NCI-H2171 treated with DMSO at 0.1 percent for 48 hours (cell line): ENCODE data around the gene BTNL9.
A peak's percentile ranks its signal among the peaks of the same experiment; 100 is the strongest.
"Not testable (repeated sequence)": the region's sequence is repeated elsewhere in the genome, so short reads cannot be mapped to it uniquely, and the experiment has no call there.

Experiments used
- DNase-seq: peaks from one replicate; lab custom pipeline; 2025; lab: John Stamatoyannopoulos, UW

The BTNL9 gene

DNA sequence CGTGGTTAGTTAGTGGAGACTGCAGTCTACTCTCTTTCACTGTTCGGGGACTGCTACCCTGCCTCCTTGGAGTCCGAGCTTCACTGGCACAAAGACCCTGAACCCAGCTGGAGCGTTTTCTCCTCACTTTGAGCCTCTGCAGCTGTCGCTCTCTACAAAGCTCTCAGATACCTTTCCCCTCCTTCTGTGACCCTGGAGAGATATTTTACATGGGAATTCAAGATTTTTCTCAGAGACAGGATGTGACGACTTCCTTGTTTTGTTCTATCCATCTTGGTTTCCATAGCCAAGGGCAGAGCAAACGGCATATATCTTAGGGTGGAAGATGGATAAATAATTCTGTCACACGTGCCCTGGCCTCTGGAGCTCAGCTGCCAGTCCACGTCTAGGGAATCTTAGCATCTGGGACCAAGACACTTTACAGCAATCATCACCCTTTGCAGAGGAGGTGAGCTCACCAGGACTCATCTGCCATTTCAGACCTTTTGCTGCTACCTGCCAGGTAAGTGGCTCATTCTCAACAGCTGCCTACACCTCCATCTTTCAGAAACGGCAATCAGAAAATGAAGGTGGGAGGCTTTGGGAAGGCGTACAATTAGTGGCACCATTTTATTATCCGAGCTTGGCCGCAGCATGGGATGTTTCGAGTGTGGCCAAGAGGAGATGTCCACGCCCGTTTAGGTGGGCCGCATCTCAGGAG is at the start of gene BTNL9:
Gene BTNL9, plus strand, starts transcription at position 336 of the 700 bp plus-strand sequence. CDS start 5,224 bp downstream, outside the sequence.
- no peak for DNase-seq

DNA sequence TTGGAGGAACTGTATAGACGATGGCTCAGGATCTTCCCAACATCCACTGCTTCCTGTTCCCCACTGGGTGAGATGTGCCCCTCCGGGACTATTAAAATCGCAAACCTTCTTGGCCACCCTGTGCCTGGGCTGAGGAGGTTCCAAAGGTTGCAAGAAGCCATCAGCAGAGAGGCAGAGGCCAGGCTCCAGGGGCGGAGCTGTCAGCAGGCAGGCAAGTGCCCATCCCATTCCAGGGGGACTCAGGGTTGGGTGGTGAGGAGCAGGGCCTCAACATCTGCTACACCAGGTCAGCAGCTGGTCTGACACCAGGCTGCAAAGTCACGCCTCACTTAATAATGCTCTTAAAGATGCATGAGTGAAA is 49.2 kb upstream of the BTNL9 start:
- peak; percentile 4 for DNase-seq

- no peak for DNase-seq
Measured at GRCh38 chr5:181001947-181002346, 38.1 kb upstream of the BTNL9 start.

DNA sequence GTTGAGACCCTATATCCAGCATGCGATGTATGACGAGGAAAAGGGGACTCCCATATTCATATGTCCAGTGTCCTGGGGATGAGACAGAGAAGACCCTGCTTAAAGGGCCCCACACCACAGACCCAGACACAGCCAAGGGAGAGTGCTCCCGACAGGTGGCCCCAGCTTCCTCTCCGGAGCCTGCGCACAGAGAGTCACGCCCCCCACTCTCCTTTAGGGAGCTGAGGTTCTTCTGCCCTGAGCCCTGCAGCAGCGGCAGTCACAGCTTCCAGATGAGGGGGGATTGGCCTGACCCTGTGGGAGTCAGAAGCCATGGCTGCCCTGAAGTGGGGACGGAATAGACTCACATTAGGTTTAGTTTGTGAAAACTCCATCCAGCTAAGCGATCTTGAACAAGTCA is 34.3 kb upstream of the BTNL9 start:
- DNase-seq = no peak

GRCh38 chr5:181008136-181008535 is 31.9 kb upstream of the BTNL9 start:
- DNase-seq = no peak

GRCh38 chr5:181010018-181010417 is 30.0 kb upstream of the BTNL9 start:
- not testable (repeated sequence) for DNase-seq

- DNase-seq = not testable (repeated sequence)
Measured at GRCh38 chr5:181014654-181015053, 25.4 kb upstream of the BTNL9 start.

GRCh38 chr5:181017448-181017847 is 22.6 kb upstream of the BTNL9 start:
- DNase-seq = not testable (repeated sequence)

- DNase-seq = no peak
Measured at GRCh38 chr5:181020688-181021087, 19.4 kb upstream of the BTNL9 start.

GRCh38 chr5:181024245-181025064 is 15.6 kb upstream of the BTNL9 start:
- DNase-seq = peak; percentile 0

GRCh38 chr5:181027452-181028031 is 12.5 kb upstream of the BTNL9 start:
- no peak for DNase-seq

DNA sequence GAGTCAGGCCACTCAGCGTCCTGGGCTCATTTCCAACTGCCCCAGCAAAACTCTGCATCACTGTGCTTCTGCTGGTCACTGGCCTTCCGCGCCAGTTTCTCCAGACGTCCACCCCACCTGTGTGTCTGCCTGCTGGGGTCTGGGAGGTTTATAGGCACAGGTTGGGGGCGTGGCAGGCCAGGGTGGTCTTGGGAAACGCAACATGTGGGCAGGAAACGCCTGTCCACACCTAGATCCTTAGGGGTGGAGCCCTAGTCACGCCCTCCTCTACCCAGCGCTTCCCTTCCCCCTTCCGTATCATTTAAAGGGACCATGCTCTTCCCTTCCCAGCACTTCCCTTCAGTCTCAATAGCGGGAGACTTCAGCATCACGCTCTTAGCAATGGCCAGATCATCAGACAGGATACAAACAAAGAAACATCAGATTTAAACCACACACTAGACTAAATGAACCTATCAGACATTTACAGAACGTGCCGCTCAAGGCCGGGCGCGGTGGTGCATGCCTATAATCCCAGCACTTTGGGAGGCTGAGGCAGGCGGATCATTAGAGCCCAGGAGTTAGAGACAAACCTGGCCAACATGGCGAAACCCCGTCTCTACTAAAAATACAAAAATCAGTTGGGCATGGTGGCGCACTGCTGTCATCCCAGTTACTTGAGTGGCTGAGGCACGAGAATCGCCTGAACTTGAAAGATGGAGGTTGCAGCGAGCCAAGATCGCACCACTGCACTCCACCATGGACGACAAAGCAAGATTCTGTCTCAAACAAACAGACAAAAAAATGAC is 11.8 kb upstream of the BTNL9 start:
- no peak for DNase-seq

DNA sequence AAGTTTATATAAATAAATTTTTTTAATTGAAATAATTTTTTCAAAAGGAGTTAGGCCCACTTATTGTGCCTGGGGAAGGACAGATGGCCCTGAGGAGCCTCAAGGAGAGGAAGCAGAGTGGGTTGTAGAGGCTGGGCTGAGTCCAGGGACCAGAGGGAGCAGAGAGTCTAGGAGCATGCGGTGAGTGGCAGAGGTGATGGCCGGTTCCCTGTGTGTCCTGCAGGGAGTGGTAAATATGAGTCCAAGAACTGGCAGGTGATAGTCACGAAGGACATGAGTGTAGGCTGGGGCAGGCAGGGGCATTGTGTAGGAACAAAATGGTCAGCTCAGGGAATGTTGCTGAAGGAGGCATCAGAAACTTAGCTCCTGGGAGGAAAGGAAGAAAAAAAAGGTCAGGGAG is 8.3 kb upstream of the BTNL9 start:
- DNase-seq = no peak

DNA sequence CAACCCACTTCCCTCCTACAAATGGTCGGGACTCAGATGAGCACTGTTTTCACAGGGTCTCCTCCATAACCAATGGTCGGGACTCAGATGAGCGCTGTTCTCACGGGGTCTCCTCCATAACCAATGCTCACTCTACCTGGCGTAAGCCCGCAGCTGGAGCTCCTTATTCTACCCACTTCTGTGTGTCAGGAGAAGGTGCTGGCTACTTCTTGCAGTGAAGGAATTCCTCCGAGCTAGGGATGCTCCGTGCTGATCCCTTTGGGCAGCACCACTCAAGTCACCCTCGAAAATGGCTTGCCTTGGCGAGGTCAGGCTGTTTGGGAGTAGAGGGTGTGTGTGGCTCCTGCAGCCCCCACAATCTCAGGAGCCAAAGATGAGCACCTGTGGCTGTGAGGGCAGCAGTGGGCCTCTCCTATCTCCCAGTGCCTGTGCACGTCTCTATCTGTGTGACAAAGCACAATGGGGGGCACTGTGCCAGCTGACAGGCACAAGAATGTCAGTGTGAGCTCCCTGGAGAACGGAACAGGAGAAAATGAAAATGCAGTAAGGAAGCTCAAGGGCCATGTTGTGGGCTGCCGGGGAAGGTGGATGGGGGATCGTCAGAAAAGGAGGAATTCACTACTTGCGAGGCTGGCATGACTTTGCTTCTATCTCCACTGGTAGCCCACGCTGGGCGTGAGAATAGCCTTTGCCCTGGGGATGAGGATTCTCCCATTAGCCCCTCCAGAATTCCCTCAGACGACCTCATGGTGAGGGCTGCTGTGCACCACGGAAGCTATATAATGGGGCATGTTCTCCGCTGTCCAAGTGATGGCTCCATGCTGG is 3.9 kb upstream of the BTNL9 start:
- peak; percentile 4 for DNase-seq

- DNase-seq = no peak
Measured at GRCh38 chr5:181036816-181037364, 3.2 kb upstream of the BTNL9 start.

DNA sequence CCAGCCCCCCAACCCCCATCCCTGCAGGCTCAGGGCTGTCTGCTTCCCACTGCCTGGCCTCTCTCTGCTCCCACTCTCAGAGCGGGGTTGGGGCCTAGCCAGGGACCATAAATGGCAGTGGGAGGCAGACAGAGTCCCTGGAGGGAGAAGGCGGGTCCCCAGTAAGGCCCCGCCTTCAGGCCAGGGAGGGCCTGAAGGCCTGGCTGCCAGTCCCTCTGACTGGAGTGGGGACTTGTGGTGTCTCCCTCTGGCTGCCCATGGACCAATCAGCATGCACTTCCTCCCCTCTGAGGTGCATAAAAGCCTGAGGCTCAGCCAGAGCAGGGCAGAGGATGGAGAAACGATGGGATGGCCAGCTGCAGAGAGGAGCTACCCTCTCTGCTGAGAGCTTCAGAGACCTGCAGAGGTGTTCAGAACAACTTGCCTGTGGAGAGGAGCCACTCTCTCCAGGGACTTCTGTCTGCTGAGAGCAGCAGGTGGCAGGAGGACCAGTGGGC is 2.7 kb upstream of the BTNL9 start:
- no peak for DNase-seq

DNA sequence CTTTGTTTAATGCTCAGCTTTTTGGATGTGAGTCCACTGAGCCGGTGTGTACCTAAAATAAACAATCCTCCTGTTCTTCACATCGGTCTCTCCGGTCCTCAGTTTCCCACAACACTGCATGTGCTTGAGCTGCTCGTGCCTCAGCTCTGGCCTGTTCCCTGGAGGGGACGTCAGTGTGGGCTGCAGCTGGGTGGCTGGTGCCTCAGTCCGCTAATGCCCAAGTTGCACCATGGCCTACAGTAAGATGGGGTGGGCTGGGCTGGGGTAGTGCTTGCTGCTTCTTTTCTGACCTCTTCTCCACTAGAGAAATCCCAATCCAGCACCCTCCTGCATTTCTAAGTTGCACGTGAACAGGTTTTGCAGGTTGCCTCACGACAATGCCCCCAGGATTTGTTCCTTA is 595 bp upstream of the BTNL9 start:
- DNase-seq = no peak

DNA sequence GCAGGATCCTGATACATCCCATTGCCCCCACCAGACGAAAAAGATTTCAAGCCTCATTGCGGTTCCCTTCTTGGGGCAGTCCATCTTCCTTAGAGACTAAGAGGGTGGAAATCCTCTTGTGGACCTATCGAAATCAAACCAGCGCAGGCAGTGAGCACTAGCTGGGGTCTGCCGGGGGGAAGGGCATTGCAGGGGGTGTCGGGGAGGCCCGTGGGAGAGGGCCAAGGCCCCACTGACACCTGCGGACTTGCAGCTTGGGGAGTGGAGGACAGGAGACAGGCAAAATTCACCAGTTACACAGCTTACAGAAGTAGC is 522 bp downstream of the BTNL9 start:
- no peak for DNase-seq

GRCh38 chr5:181041043-181041442 is 977 bp downstream of the BTNL9 start:
- no peak for DNase-seq

DNA sequence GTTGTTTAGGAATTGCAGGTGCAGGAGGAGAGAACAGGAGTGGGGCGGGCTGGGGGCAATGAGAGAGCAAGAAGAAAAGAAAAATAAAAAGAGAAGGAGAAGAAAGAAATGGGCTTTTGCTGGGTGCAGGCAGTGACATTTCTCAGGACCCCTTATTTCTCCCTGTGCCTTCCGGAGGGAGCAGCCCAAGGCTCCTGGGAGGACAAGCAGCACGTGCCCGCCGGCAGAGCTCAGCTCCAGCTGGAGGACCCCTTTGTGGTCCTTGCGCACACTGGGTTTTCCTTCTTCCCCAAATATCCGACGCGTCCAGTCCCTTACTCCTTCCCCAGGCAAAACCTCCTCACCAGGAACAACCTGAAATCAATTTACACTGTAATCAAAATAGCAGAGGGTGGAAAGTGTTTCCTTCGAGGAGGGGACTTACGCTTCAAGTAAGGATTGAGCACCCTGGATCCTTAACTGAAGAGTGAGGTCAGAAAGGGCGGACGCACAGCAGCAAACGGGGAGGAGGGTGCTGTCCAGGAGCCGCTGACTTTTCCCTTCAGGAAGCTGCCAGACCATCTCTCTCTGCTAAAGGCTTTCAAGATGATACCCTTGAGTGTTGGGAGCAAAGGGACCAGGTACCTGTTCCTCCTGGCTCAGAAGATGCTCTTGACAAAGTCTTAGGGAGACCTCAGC is 2.1 kb downstream of the BTNL9 start:
- no peak for DNase-seq

DNA sequence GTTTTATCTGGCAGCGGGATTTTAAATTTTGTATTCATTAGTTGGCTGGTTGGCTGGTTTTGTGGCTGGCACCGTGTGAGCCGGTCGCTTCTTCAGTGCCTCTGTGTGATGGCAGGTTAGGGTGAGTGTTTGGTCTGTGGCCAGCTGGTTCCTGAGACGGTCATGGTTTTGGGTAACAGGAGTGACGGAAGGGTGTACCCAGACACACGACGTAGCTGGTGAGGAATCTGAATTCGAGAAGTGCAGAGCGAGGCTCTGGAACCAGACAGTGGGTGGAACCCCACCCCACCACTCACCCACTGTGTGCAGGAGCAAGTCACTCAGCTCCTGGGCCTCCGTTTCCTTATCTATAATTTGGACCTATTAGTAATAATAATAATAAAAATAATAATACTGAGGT is 2.7 kb downstream of the BTNL9 start:
- no peak for DNase-seq
